KMS-11 (cell line): ENCODE results near the gene ATP2B1.

Source experiments
- H2AFZ ChIP-seq: fragments of 200-600 bp; sonication (generic); 2 replicates; pipeline ENCODE4 v1.6.1; 2016; ENCODE audit warnings: antibody characterized with exemption, mixed run types, low read depth
- H3K27ac ChIP-seq: fragments of 200-600 bp; sonication (generic); 2 replicates; pipeline ENCODE4 v1.6.1; 2016; ENCODE audit warnings: mild to moderate bottlenecking, mixed run types
- H3K27me3 ChIP-seq: fragments of 200-600 bp; sonication (generic); 2 replicates; pipeline ENCODE4 v1.6.1; 2017; ENCODE audit warnings: mild to moderate bottlenecking, low read depth, mixed run types, moderate library complexity; ENCODE audit not compliant: insufficient read depth
- H3K36me3 ChIP-seq: fragments of 200-600 bp; sonication (generic); 2 replicates; pipeline ENCODE4 v1.6.1; 2017; ENCODE audit warnings: mild to moderate bottlenecking, mixed run types; ENCODE audit not compliant: insufficient read depth
- H3K4me1 ChIP-seq: fragments of 200-600 bp; sonication (generic); 2 replicates; pipeline ENCODE4 v1.6.1; 2016; ENCODE audit warnings: mild to moderate bottlenecking, low read depth, mixed run types; ENCODE audit not compliant: poor library complexity, severe bottlenecking
- H3K4me2 ChIP-seq: fragments of 200-600 bp; sonication (generic); 2 replicates; pipeline ENCODE4 v1.7.0; 2016; ENCODE audit warnings: mild to moderate bottlenecking, mixed run types
- H3K4me3 ChIP-seq: fragments of 200-600 bp; sonication (generic); IDR thresholded peaks from 2 replicates; pipeline ENCODE4 v1.6.1; 2017; ENCODE audit warnings: low read depth, low read length, mixed read lengths; ENCODE audit not compliant: insufficient read depth
- H3K79me2 ChIP-seq: fragments of 200-600 bp; sonication (generic); 2 replicates; pipeline ENCODE4 v1.6.1; 2016; ENCODE audit warnings: low read depth, mixed run types; ENCODE audit not compliant: insufficient read depth
- H3K9ac ChIP-seq: fragments of 200-600 bp; sonication (generic); 2 replicates; pipeline ENCODE4 v1.6.1; 2016; ENCODE audit warnings: mild to moderate bottlenecking, mixed run types
- H4K20me1 ChIP-seq: fragments of 200-600 bp; sonication (generic); 2 replicates; pipeline ENCODE4 v1.6.1; 2016; ENCODE audit warnings: mild to moderate bottlenecking, mixed run types; ENCODE audit not compliant: insufficient read depth
- CTCF ChIP-seq: fragments of 200-600 bp; sonication (generic); conservative IDR thresholded peaks from 2 replicates; pipeline ENCODE4 v1.6.1; 2017; ENCODE audit warnings: low read depth, mild to moderate bottlenecking, antibody characterized with exemption, low read length, moderate library complexity, mixed read lengths

The ATP2B1 gene

GRCh38 chr12:89723276-89723675 lies 14.6 kb upstream of the ATP2B1 start:
- H3K9ac ChIP-seq: no peak overlapping the region
- H3K27ac ChIP-seq: no peak overlapping the region
- no peak overlapping the region for H2AFZ ChIP-seq
- H3K36me3 ChIP-seq: no peaks in the 10 kb centered on the region
- H3K4me3 ChIP-seq: no peak overlapping the region
- H3K27me3 ChIP-seq: no peaks in the 10 kb centered on the region
- no peak for TF ChIP-seq CTCF
- no peaks in the 10 kb centered on the region for H3K79me2 ChIP-seq
- no peaks in the 10 kb centered on the region for H4K20me1 ChIP-seq
- no peaks in the 10 kb centered on the region for H3K4me1 ChIP-seq
- no peak overlapping the region for H3K4me2 ChIP-seq

GRCh38 chr12:89721291-89721987 lies 12.8 kb upstream of the ATP2B1 start:
- Histone ChIP-seq H3K4me1 (no peaks in the 10 kb centered on the region), H3K27ac (no peak overlapping the region), H4K20me1 (no peaks in the 10 kb centered on the region), H3K4me3 (no peak overlapping the region), H3K4me2 (no peak overlapping the region), H3K36me3 (no peaks in the 10 kb centered on the region), H2AFZ (no peak overlapping the region), H3K27me3 (no peaks in the 10 kb centered on the region), H3K79me2 (no peaks in the 10 kb centered on the region), H3K9ac (no peak overlapping the region)
- no peak for TF ChIP-seq CTCF

DNA sequence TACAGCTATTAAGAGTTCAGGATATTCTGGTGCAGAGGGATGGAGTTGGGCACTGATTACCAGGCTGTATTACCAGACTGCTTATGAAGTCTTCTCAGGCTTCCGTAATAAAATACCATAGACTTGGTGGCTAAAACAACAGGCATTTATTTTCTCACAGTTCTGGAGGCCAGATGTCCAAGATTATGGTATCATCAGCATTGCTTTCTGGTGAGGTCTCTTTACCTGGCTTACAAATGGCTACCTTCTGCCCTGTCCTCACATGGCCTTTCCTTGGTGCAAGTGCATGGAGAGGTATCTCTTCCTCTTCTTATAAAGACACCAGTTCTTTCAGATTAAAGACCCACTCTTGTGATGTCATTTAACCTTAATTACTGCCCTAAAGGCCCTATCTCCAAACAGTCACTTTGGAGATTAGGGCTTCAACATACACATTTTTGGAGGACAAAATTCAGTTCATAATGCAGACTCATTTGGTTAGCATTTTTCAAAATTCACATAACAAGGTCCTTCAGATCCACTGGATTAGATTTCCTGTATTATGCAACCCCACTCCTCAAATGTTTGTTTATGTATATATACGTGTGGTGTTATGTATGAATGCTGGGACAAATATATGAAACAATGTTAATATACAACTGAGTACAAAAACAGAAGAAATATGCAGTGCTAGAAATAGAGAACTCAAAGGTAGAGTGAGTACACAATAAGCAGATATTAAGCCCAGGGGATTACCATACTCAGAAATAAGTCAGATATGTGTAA lies 9.3 kb upstream of the ATP2B1 start:
- H3K79me2 ChIP-seq: no peaks in the 10 kb centered on the region
- no peak overlapping the region for H3K27ac ChIP-seq
- no peaks in the 10 kb centered on the region for H3K36me3 ChIP-seq
- no peak overlapping the region for H3K4me3 ChIP-seq
- TF ChIP-seq CTCF: no peak
- no peaks in the 10 kb centered on the region for H3K4me1 ChIP-seq
- no peak overlapping the region for H2AFZ ChIP-seq
- H3K4me2 ChIP-seq: no peak overlapping the region
- H3K27me3 ChIP-seq: no peaks in the 10 kb centered on the region
- no peaks in the 10 kb centered on the region for H4K20me1 ChIP-seq
- no peak overlapping the region for H3K9ac ChIP-seq

DNA sequence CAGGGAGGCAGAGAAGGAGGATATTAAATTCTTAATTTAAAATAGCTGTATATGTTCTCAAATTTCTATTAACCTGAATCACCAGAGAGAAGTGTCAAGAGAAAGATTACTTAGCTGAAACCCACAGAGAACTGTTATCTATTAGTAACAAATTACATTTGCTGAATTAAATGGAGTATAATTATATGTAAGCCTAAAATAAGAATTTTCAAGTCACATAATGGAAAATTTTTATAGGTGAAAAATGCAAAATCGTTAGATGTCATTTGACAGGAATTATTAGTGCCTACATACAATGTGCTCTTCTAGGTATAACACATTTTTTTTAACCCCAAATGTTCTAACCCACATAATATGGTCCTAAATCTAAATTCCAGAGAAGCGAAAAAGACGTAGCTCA lies 4.1 kb upstream of the ATP2B1 start:
- no peak overlapping the region for H2AFZ ChIP-seq
- no peak overlapping the region for H3K4me2 ChIP-seq
- no peaks in the 10 kb centered on the region for H3K27me3 ChIP-seq
- H3K36me3 ChIP-seq: no peaks in the 10 kb centered on the region
- H3K27ac ChIP-seq: no peak overlapping the region
- peaks cover 5% of the 10 kb centered on the region for H3K4me1 ChIP-seq
- no peak overlapping the region for H3K9ac ChIP-seq
- no peaks in the 10 kb centered on the region for H4K20me1 ChIP-seq
- peaks cover 3% of the 10 kb centered on the region; the same call in 1 of the 2 replicates for H3K79me2 ChIP-seq
- no peak overlapping the region for H3K4me3 ChIP-seq
- TF ChIP-seq CTCF: no peak
